Adipocyte (in vitro differentiated cells): Measurements from ENCODE around the gene CEP350.

Experiments used
- DNase-seq: peaks from one replicate; pipeline ENCODE4 v3.0.0-alpha.2; 2015; ENCODE audit warnings: low read depth
- H3K27me3 ChIP-seq: replicated peaks from 2 replicates; pipeline ENCODE4 v1.7.0; 2013; ENCODE audit warnings: mild to moderate bottlenecking, low read length, moderate library complexity; ENCODE audit not compliant: control insufficient read depth, insufficient read depth
- H3K36me3 ChIP-seq: 2 replicates; pipeline ENCODE4 v1.7.0; 2013; ENCODE audit warnings: low read length, mild to moderate bottlenecking, moderate library complexity; ENCODE audit not compliant: control insufficient read depth, insufficient read depth, severe bottlenecking
- H3K4me1 ChIP-seq: 2 replicates; pipeline ENCODE4 v1.7.0; 2013; ENCODE audit warnings: mild to moderate bottlenecking, low read length, moderate library complexity; ENCODE audit not compliant: control insufficient read depth, insufficient read depth
- H3K4me3 ChIP-seq: 2 replicates; pipeline ENCODE4 v1.7.0; 2013; ENCODE audit warnings: mild to moderate bottlenecking, low read length, moderate library complexity
- H3K9ac ChIP-seq: 2 replicates; pipeline ENCODE4 v1.7.0; 2013; ENCODE audit warnings: mild to moderate bottlenecking, low read length, moderate library complexity
- H3K9me3 ChIP-seq: 2 replicates; pipeline ENCODE4 v1.7.0; 2013; ENCODE audit warnings: mild to moderate bottlenecking, low read length, moderate library complexity; ENCODE audit not compliant: control insufficient read depth

Gene CEP350

DNA sequence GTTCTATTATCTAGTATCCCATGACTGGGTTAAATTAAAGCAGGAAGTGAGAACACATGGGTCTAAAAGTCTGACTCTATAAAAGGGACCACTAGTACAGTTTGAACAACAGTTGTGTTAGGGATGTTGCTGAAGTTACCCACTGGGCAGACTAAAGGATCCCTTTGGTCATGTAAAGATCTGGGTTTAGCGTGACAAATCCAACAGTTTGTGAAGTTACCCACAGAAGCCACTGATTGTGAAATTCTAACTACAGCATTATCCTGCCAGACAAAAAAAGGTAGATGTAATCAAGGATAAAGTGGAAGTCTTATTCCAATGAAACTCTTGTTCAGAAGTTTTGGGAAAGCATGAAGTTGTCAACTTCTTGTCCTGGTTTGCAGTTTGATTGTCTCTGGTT is 205.7 kb downstream of the CEP350 start:
- Histone ChIP-seq H3K9ac (no peak overlapping the region), H3K27me3 (no peaks in the 10 kb centered on the region), H3K4me3 (no peak overlapping the region), H3K9me3 (no peaks in the 10 kb centered on the region), H3K4me1 (peaks cover 27% of the 10 kb centered on the region), H3K36me3 (no peaks in the 10 kb centered on the region)
- DNase-seq, result no peak

DNA sequence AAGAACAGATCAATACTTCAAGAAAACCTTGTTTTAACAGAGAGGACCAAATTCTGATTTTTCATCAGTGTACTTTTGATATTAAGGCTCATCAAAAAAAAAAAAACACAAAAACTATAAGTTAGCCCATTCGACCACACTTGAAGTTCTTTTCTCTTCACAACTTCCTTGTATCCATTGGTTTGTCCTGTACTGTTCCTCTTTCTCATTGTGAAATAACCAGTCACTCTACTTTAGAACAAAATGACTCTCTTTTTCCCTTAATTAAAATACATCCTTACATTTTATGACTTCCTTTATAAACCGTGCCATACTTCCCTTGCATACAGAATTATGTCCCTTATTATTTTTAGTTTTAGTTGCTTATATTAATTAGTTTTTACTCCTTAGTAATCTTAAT is 208.4 kb downstream of the CEP350 start:
- no peak for DNase-seq
- H3K9me3 ChIP-seq, result no peaks in the 10 kb centered on the region
- H3K4me3 ChIP-seq, result no peak overlapping the region
- no peaks in the 10 kb centered on the region for H3K27me3 ChIP-seq
- peaks cover under 1% of the 10 kb centered on the region for H3K36me3 ChIP-seq
- H3K9ac ChIP-seq, result no peak overlapping the region
- peaks cover 10% of the 10 kb centered on the region for H3K4me1 ChIP-seq
